ENCODE data around the gene MUC21. TPM values are rescaled to one million over a fixed set of nuclear protein-coding genes. Genes with fewer than 3 reads are reported as not detected.
A peak's percentile ranks its signal among the peaks of the same experiment; 100 is the strongest.

MUC21 gene
- not detected in 2 replicates for total RNA-seq

DNA sequence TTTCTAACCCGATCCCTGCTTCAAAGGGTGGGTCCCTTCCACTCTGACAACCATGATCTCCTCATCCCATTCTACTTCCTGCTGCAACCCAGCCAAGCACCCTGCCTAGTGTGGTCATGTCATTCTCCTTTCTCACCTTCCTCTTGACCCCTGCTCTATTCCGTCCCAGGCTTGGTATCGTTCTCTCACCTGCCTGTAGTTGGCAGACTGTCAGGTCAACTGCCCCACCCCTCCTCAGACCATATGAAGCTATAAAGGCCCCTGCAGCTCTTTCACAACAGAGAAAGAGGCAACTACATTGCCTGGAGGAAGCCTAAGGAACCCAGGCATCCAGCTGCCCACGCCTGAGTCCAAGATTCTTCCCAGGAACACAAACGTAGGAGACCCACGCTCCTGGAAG is at the start of gene MUC21:
TSS of gene MUC21 (plus strand) at position 280 of the 400 bp plus-strand sequence. CDS start 241 bp downstream, outside the sequence.
- no peak for DNase-seq (ENCODE audit: low read depth, low spot score)

DNA sequence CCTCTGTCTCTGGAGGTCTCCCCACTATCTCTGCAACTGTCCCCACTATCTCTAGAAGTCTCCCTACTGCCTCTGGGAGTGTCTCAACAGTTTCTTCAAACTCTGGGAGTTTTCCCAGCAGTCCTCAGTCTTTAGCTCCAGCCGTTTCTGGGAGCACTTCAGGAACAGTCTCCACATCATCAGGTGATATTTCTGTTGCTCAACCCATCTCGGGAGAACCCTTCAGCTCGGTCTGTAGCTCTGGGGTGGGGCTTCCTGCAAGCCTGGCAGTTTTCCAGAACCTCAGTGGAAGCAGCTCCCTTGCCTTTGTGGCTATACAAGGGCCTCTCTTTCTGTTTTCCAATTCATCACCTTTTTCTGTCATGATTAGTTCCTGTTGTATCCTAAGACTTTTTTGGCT is 48.5 kb upstream of the MUC21 start:
- no peak for DNase-seq (ENCODE audit: low read depth, low spot score)

DNA sequence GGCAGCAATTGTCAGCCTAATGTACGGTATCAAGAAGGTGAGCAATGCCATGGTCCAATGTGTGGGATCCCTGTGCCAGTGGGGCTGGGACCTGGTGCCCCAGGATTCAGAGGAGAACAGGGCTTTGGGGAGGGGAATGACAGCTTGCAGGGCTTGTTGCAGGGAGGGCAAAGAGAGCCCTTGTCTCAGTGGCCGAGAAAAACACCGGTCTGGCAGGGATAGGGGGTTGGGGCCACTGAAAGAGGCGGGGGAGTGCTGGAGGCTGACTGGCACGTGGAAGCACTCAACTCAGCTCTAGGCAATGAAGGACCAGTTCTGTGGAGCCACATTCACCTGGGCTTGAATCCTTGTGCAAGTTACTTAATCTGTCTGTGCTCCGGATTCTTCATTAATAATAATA is 46.3 kb upstream of the MUC21 start:
- no peak for DNase-seq (ENCODE audit: low read depth, low spot score)

DNA sequence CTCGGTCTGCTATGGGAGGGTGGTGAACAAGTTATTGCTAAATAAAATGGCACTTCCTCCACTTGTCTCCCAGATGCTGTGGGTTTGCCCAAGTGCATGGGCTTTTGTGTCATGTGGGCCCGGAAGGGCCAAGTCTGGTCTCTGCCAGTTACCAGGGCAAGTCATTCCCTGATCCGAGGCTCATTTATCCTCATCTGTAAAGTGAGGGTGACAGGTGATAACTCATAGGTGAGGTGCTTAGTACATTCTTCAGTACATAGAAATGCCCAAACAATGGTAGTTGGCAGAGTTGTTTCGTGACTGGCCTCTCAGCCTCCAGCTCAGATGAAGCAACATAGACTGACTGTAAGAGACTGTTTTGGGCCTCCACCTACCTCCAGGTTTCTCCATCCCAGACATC is 44.8 kb upstream of the MUC21 start:
- DNase-seq (ENCODE audit: low read depth, low spot score): no peak

DNA sequence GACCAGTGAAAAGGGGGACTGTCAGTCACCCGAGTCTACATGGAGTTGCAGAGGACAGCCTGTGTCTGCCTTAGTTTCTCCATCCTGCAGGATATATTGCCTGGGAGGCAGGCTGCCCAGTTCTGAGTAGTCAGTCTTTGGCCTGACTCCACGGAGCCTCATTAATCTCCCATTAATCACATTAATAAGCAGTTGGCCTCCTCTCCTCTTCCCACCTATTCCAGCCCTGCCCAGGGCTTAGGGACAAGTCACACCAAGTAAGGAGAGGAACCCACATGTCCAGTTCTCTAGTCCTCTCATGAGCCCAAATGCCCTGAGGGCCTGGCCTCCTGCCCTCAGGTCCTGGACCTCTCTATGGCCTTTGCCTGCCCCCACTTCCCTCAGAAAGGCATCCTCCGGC is 44.0 kb upstream of the MUC21 start:
- DNase-seq (ENCODE audit: low read depth, low spot score): no peak

DNA sequence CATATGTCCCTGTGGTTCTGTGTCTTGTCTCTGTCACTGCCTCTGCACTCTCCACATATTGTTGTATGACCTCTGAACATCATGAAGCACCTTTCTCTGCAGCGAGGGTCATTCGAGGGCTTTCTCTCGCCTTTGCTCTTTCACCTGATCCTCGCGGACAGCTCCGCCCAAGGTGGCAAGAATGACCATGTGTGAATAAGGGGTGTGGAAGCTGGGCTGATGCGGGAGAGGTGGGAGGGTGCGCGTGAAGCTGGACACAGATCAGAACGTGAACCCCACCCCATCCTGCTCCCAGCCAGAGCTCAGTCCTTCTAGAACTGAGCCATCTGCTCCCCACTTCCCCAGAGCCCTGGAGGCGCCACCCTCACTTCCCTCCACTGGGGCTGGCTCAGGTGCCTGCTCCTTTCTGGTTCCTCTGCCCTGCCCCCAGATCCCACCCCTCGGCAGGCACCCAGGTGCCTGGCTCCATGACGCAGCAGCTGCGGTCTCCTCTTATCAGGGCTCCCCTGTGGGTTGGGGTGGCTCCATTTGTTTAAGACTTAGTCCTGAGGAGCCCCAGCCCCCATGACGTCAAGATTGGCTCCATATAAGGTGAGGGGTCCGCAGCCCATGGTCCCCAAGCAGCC is 43.0 kb upstream of the MUC21 start, which contains the start of gene MUCL3:
TSS of gene MUCL3 (plus strand) at position 613 of the 626 bp plus-strand sequence. CDS start 27 bp downstream, outside the sequence.
- DNase-seq (ENCODE audit: low read depth, low spot score): no peak

DNA sequence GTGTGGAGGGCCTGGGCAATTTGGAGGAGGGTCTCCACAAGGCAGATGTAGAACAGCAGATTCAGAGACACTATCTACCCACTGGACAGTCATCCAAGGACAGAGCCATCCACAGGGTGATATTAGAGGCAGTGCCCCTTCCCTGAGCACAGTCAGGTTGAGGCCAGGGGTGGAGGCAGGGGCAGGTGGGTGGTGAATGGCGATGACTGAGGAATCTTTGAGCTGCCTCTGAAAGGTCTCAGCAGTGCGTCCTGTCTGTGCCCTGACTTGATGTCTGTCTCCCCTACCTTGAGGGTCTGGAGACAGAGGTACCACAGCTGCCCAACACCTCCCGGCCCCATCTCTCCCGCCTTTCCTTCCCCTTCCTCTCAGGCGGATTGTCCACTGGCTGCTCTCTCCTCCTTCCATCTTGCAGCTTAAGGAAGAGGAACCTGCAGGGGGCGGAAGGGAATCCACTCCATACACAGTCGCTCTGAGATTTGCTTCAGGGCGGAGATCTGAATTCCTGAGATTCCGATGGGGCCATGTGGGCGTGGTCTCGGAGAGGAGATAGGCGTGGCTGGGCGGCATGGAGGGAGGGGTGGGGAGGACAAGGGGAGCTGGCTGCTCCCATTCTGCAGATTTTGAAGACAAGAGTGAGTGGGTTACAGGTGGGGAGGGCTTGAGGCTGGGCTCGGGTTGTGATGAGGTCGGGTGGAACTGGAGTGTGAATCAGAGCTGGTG is 41.0 kb upstream of the MUC21 start:
- DNase-seq (ENCODE audit: low read depth, low spot score): peak; percentile 29

DNA sequence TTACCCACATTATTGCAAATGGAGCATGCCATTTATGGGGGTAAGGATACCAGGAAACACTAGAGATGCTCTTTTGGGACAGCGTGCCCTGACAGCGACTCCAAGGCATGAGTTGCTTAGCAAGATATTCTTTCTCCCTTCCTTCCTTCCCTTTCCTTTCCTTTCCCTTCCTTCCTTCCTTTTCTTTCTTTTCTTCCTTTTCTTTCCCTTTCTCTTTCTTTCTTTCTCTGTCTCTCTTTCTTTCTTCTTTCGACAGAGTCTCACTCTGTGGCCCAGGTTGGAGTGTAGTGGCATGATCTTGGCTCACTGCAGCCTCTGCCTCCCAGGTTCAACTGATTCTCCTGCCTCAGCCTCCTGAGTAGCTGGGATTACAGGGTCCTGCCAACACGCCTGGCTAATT is 39.5 kb upstream of the MUC21 start:
- DNase-seq (ENCODE audit: low read depth, low spot score): no peak

DNA sequence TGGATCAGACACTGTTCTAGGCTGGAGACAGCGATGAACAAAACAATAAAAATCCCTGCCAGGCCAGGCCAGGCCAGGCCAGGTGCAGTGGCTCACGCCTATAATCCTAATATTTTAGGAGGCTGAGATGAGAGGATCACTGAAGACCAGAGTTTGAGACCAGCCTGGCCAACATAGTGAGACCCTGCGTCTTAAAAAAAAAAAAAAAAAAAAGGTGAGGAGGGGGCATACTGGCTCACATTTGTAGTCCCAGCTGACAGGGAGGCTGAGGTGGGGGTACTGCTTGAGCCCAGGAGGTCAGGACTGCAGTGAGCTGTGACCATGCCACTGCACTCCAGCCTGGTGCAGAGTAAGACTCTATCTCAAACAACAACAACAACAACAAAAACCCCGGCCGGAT is 38.2 kb upstream of the MUC21 start:
- no peak for DNase-seq (ENCODE audit: low read depth, low spot score)

DNA sequence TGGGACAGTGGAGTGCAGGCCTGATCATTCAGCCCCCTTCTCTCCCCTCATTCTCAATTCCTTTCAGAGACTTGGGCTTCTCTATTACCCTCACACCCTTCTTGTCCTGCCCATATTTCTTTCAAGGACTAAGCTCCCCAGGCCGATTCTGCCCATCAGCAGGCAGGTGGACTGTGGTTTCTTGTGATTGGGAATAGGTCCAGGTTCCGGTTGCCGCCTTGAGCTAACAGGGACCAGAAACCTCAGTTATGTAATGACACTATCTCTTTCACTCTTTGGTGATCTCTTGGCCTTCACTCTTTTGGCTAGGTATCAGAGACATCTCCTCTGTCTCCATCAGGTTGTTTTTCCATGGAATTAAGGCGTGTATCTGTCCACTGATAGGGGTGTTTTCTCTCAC is 36.3 kb upstream of the MUC21 start:
- DNase-seq (ENCODE audit: low read depth, low spot score): no peak

DNA sequence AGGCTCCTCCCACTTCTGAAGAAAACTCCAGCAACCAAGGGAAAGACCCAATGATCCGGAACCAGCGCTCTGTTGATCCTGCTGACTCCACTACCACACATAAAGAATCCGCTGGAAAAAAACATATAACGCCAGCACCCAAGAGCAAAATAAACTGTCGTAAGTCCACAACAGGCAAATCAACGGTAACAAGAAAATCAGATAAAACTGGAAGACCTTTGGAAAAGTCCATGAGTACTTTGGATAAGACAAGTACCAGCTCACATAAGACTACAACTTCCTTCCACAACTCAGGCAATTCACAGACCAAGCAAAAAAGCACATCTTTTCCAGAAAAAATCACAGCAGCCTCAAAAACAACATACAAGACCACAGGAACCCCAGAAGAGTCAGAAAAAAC is 34.7 kb upstream of the MUC21 start:
- no peak for DNase-seq (ENCODE audit: low read depth, low spot score)

DNA sequence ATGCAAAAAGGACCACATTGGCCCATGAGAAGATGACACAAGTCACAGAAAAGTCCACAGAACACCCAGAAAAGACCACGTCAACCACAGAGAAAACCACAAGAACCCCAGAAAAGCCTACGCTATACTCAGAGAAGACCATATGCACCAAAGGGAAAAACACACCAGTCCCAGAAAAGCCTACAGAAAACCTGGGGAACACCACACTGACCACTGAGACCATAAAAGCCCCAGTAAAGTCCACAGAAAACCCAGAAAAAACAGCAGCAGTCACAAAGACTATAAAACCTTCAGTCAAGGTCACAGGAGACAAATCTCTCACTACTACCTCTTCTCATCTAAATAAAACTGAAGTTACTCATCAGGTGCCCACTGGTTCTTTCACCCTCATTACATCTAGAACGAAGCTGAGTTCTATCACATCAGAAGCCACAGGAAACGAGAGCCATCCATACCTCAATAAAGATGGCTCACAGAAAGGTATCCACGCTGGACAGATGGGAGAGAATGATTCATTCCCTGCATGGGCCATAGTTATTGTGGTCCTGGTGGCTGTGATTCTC is 31.5 kb upstream of the MUC21 start:
- no peak for DNase-seq (ENCODE audit: low read depth, low spot score)

DNA sequence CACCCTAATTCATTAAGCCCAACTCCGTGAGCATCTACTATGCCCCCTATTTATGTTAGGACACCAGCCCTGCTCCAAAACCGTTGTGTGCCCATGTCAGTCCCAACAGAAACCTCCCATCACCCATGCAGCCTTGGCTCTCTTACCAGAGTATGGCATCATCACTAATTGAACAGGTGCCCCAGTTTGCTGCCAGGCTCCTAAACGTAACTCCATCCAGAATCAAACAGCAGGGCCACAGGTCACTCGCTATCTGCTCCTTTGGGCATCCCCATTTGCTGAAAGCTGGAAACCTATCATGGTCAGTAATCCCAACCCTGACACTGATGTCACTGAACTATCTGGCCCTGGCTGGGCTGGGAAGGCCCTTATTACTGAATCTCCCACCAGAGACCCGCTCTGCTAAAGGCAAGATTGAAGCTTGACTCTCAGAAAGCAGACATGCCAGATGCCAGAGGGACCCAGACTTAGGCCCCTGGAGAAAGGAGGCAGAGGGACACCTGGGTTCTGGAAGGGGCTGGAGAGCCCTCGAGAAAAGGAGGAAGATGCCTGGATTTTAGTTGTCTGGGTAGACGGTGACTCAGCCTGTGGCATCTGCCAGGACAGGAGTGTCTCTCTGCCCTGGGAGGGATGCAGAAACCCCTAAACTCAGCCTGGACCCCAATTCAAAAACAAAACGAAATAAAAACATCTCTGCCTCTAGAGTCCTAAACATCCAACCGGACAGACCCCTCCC is 28.7 kb upstream of the MUC21 start:
- no peak for DNase-seq (ENCODE audit: low read depth, low spot score)

DNA sequence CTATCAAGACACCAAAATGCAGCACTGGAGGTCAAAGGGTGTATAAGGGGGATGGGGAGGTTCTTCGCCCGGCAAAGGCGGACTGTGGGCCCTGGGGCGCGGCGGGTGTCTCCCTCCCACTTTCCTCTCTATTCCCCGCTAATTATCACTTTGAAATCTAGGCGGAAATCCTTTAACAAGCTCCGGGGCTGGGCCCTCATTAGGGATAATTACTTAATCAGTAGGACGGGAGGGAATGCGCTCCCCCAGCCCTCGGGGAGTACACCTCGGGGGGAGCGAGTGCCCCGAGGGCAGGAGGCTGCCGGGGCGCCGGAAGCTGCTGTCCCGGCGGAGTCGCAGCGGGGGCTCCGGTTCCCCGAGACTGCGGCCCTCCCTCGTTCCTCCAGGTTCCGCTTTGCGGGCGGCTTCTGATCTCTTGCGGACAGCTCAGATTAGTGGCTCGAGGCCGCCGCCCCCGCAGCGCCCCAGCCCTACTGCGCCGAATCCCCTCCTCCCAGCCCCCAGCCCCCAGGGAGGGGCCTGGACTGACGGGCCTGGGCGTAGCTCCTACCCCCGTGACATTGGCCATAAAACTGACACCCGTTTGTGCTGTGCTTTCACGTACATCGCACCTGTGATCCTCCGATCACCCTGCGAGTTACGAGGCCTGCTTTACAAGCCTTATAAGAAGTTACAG is 28.0 kb upstream of the MUC21 start:
- DNase-seq (ENCODE audit: low read depth, low spot score): no peak

DNA sequence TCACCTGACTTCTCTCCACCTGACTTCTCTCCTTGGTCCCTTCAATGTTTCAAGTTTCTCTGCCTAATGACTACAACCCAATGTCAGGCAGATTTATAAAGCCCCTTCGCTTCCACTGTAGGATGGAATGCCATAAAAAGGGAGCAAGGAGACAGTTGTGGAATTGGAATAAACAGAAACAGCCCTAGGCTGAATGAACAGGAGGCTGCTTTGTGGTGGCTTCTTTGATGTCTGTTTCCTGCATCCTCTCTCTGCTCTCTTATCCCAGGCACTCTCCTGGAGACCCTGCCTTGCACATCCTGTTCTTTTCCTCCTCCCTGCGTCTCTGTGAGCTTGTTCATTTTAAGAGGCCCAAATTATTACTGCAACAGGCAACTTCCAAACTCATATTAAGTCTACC is 25.8 kb upstream of the MUC21 start:
- DNase-seq (ENCODE audit: low read depth, low spot score): no peak

DNA sequence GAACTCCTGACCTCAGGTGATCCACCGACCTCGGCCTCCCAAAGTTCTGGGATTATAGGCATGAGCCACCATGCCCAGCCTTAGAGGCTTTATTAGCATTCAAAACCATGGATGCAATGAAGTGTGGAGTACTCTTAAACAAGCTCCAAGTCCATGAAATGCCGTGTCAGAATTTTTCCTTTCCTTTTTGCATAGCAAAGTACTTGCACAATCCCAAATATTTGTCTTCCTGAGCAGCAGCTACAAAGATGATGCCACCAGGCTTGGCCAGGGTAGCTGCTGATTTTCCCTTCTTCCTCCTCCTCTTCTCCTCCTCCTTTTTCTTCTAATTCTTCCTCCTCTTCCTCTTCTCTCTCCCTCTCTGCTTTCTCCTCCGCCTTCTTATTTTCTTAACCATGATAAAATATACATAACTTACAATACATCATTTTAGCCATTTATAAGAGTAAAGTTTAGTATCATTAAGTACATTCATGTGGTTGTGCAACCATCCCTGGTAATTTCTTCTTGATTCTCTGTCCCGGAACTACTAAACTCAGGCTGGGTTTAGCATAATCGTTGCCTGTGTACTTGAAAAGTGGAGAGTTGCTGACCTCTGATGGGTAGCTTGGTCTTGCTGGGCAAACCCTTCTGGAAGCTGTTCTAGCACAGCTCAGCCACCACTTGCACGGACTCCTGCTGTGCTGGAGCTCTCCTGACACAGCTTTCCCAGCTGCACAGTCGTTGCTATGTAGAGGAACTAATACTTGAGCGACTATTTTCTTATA is 22.4 kb upstream of the MUC21 start:
- DNase-seq (ENCODE audit: low read depth, low spot score): no peak

DNA sequence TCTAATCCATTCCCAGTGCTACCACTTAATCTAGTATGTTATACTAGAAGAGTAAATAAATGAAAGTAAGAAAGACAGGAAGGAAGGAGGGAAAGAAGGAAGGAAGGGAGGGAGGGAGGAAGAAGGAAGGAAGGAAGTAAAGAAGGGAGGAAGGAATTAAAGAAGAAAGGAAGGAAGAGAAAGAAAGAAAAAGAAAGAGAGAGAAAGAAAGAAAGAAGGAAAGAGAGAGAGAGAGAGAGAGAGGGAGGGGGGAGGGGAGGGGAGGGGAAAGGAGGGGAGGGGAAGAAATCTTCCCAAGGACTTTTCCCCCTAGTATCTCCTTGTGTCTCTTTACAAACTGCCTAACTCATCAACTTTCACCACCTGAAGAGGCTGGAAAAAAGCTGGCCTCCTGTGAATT is 20.8 kb upstream of the MUC21 start:
- DNase-seq (ENCODE audit: low read depth, low spot score): no peak

DNA sequence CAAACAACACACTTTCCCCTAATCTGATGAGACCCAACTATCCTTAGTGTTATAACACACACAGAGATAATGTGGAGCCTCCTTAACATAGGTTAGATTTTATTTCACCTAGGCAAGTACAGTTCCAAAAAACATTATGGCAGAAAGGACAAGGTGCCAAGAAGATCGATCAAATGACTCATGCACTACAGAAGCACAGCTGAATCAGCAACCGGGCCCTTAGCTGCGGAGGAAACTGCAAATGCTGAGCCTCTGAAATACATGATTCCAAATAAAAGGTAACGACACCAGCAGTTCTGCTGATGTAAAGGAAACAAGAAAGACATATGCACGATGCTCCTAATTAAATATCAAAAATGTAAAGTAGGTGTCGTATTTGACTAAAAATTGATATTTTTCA is 19.9 kb upstream of the MUC21 start:
- no peak for DNase-seq (ENCODE audit: low read depth, low spot score)

DNA sequence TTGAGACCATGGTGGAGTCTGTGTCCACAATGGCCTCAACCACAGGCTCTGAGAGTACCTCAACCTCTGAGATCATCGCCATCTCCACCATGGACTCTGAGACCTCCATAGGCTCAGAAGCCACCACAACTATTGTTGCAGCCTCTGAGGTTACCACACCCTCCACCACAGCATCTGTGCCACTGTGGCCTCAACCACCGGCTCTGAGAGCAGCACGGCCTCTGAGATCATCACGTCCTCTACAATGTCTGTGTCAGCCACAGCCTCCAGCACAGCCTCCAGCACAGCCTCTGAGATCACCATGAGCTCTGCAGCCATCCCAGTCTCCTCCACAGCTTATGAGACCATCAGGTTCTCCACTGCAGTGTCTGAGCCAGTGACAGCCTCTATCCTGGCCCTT is 19.4 kb upstream of the MUC21 start:
- DNase-seq (ENCODE audit: low read depth, low spot score): no peak

DNA sequence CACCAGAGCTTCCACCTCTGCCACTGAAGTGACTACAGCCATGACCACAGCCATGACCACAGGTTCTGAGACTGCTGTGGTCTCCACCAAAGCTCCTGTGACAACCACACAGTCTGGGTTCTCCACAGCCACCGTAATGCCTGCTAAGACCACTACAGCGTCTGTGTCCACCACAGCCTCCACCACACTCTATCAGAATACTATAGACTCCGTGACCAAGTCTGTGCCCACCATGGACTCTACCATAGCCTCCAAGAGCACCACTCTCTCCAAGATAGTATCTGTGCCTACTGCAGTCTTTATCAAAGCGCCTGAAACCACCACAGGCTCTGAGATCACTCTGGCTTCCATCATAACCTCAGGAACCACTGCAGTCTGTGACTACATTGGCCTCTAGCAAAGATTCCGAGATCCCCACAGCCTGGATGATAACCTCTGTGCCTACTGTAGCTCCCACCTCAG is 18.3 kb upstream of the MUC21 start:
- DNase-seq (ENCODE audit: low read depth, low spot score): no peak

DNA sequence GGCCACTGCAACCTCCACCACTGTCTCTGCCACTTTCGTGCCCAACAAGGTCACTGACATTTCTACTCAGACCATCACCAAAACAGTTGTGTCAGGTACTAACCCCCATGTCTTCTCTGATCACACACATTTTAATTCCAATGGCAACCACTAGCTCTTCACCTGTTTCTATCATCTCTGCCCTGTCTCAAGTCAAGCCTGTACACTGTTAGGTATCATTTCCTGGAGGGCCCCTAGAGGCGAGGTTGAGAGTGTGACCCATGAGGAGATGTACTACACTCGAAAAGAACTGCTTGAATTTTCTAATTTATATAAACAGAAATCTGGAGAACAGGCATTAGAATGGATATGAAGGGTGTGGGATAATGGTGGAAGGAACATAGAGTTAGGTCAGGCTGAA is 17.4 kb upstream of the MUC21 start:
- DNase-seq (ENCODE audit: low read depth, low spot score): no peak
